SK-N-SH treated with all-trans-retinoic acid at 6 μM for 48 hours (cell line): ENCODE results near the gene POLR3C.

ENCODE experiments used
- ATAC-seq: fragments of 200-7000 bp; cut with Tn5 transposase; 3 replicates; pipeline ENCODE4 v1.9.1; 2020; ENCODE audit warnings: mild to moderate bottlenecking, moderate library complexity
- ARNTL ChIP-seq: fragments of 450-650 bp; formaldehyde crosslinking; IDR thresholded peaks from 2 replicates; pipeline ENCODE4 v1.5.0; 2020; ENCODE audit warnings: low read depth, mild to moderate bottlenecking, moderate library complexity, borderline replicate concordance
- BACH2 ChIP-seq: fragments of 250-450 bp; sonication (Bioruptor Pico); IDR thresholded peaks from 2 replicates; pipeline ENCODE4 v1.9.0; 2021; ENCODE audit warnings: mild to moderate bottlenecking, borderline replicate concordance
- CREB5 ChIP-seq: fragments of 250-450 bp; sonication (Bioruptor Pico); IDR thresholded peaks from 2 replicates; pipeline ENCODE4 v1.5.1; 2020; ENCODE audit warnings: low read depth, mild to moderate bottlenecking, moderate library complexity
- CSDC2 ChIP-seq: fragments of 250-450 bp; sonication (Bioruptor Pico); IDR thresholded peaks from 2 replicates; pipeline ENCODE4 v1.5.0; 2020; ENCODE audit warnings: mild to moderate bottlenecking, moderate library complexity
- CSRNP3 ChIP-seq: fragments of 250-450 bp; sonication (Bioruptor Pico); IDR thresholded peaks from 2 replicates; pipeline ENCODE4 v1.5.1; 2021; ENCODE audit warnings: mild to moderate bottlenecking, moderate library complexity
- ESRRG ChIP-seq: fragments of 250-450 bp; sonication (Bioruptor Pico); IDR thresholded peaks from 2 replicates; pipeline ENCODE4 v1.6.1; 2021; ENCODE audit warnings: mild to moderate bottlenecking
- GLIS3 ChIP-seq: fragments of 250-450 bp; sonication (Bioruptor Pico); IDR thresholded peaks from 2 replicates; pipeline ENCODE4 v1.5.0; 2020; ENCODE audit warnings: mild to moderate bottlenecking, moderate library complexity
- ISL1 ChIP-seq: fragments of 250-450 bp; sonication (Bioruptor Pico); IDR thresholded peaks from 2 replicates; pipeline ENCODE4 v2.1.2; 2022; ENCODE audit warnings: mild to moderate bottlenecking, moderate library complexity
- OSR1 ChIP-seq: fragments of 250-450 bp; sonication (Bioruptor Pico); IDR thresholded peaks from 2 replicates; pipeline ENCODE4 v1.8.0; 2022; ENCODE audit warnings: moderate library complexity, mild to moderate bottlenecking, inconsistent platforms
- PATZ1 ChIP-seq: fragments of 250-450 bp; sonication (Bioruptor Pico); IDR thresholded peaks from 2 replicates; pipeline ENCODE4 v1.8.0; 2020; ENCODE audit warnings: mild to moderate bottlenecking, moderate library complexity, borderline replicate concordance
- POU6F1 ChIP-seq: fragments of 250-450 bp; sonication (Bioruptor Pico); IDR thresholded peaks from 2 replicates; pipeline ENCODE4 v1.8.0; 2021; ENCODE audit warnings: low read depth, mild to moderate bottlenecking, moderate library complexity, borderline replicate concordance
- PPARA ChIP-seq: fragments of 250-450 bp; sonication (Bioruptor Pico); IDR thresholded peaks from 2 replicates; pipeline ENCODE4 v1.5.0; 2020; ENCODE audit warnings: mild to moderate bottlenecking, borderline replicate concordance
- TCF4 ChIP-seq: fragments of 250-450 bp; sonication (Bioruptor Pico); IDR thresholded peaks from 2 replicates; pipeline ENCODE4 v1.8.0; 2021; ENCODE audit warnings: mild to moderate bottlenecking, moderate library complexity, borderline replicate concordance
- TSHZ2 ChIP-seq: fragments of 250-450 bp; sonication (Bioruptor Pico); IDR thresholded peaks from 2 replicates; pipeline ENCODE4 v1.5.0; 2020; ENCODE audit warnings: mild to moderate bottlenecking, moderate library complexity
- ZC3H10 ChIP-seq: fragments of 250-450 bp; sonication (Bioruptor Pico); IDR thresholded peaks from 2 replicates; pipeline ENCODE4 v1.5.1; 2021; ENCODE audit warnings: mild to moderate bottlenecking, moderate library complexity
- ZFP3 ChIP-seq: fragments of 250-450 bp; sonication (Bioruptor Pico); IDR thresholded peaks from 2 replicates; pipeline ENCODE4 v1.5.0; 2020; ENCODE audit warnings: mild to moderate bottlenecking, moderate library complexity
- ZNF565 ChIP-seq: fragments of 450-650 bp; formaldehyde crosslinking; conservative IDR thresholded peaks from 2 replicates; pipeline ENCODE4 v1.5.0; 2020; ENCODE audit warnings: low read depth, mild to moderate bottlenecking, moderate library complexity
- ZNF70 ChIP-seq: fragments of 450-650 bp; formaldehyde crosslinking; IDR thresholded peaks from 2 replicates; pipeline ENCODE4 v1.5.0; 2020; ENCODE audit warnings: mild to moderate bottlenecking, moderate library complexity
- ZNF8 ChIP-seq: fragments of 450-650 bp; formaldehyde crosslinking; IDR thresholded peaks from 2 replicates; pipeline ENCODE4 v1.5.0; 2020; ENCODE audit warnings: mild to moderate bottlenecking, moderate library complexity

Gene POLR3C

GRCh38 chr1:145796753-145797152 lies 27.2 kb upstream of the POLR3C start:
- TF ChIP-seq ZNF8 (CRISPR knock-in tag) (no peak), CSDC2 (CRISPR knock-in tag) (no peak), ISL1 (CRISPR knock-in tag) (no peak), GLIS3 (no peak), ESRRG (CRISPR knock-in tag) (no peak), ZC3H10 (CRISPR knock-in tag) (no peak), ZNF70 (CRISPR knock-in tag) (no peak), TCF4 (CRISPR knock-in tag) (no peak), BACH2 (CRISPR knock-in tag) (no peak), POU6F1 (no peak), ZFP3 (no peak), PPARA (CRISPR knock-in tag) (no peak)
- ATAC-seq, result no peak

- TF ChIP-seq TSHZ2 (CRISPR knock-in tag) (no peak), ZC3H10 (CRISPR knock-in tag) (no peak), ARNTL (no peak), CSRNP3 (no peak), PATZ1 (CRISPR knock-in tag) (no peak), ISL1 (CRISPR knock-in tag) (no peak), OSR1 (no peak), ZNF565 (CRISPR knock-in tag) (no peak), CREB5 (CRISPR knock-in tag) (no peak), GLIS3 (no peak), BACH2 (CRISPR knock-in tag) (no peak), POU6F1 (no peak), PPARA (CRISPR knock-in tag) (no peak)
- TF ChIP-seq, all 23 proteins: peak for 0
- ATAC-seq, result no peak
These were observed 24.2 kb upstream of the POLR3C start for GRCh38 chr1:145799806-145800205.
